ENCODE measurements around the gene TDRD3.
"Not testable (repeated sequence)": the region's sequence is repeated elsewhere in the genome, so short reads cannot be mapped to it uniquely, and the experiment has no call there.

TDRD3 gene

GRCh38 chr13:60398907-60399589, 2.0 kb downstream of the TDRD3 start:
- no peak for DNase-seq

- DNase-seq, result no peak
Observed at GRCh38 chr13:60402022-60402421, 5.0 kb downstream of the TDRD3 start.

GRCh38 chr13:60407095-60407494, 10.1 kb downstream of the TDRD3 start:
- DNase-seq, result no peak

GRCh38 chr13:60407852-60408251, 10.8 kb downstream of the TDRD3 start:
- not testable (repeated sequence) for DNase-seq

- DNase-seq, result not testable (repeated sequence)
Observed at GRCh38 chr13:60409574-60410292, 12.7 kb downstream of the TDRD3 start.

GRCh38 chr13:60410299-60410698, 13.3 kb downstream of the TDRD3 start:
- no peak for DNase-seq

GRCh38 chr13:60411464-60411863, 14.4 kb downstream of the TDRD3 start:
- DNase-seq, result no peak

GRCh38 chr13:60411983-60412382, 15.0 kb downstream of the TDRD3 start:
- no peak for DNase-seq

GRCh38 chr13:60412909-60413616, 16.0 kb downstream of the TDRD3 start:
- no peak for DNase-seq

- no peak for DNase-seq
Observed at GRCh38 chr13:60414177-60414576, 17.2 kb downstream of the TDRD3 start.

GRCh38 chr13:60417734-60418133, 20.7 kb downstream of the TDRD3 start:
- no peak for DNase-seq

GRCh38 chr13:60418954-60419353, 21.9 kb downstream of the TDRD3 start:
- no peak for DNase-seq

- DNase-seq, result no peak
Observed at GRCh38 chr13:60425332-60425731, 28.3 kb downstream of the TDRD3 start.

GRCh38 chr13:60426075-60426474, 29.1 kb downstream of the TDRD3 start:
- no peak for DNase-seq

- DNase-seq, result no peak
Observed at GRCh38 chr13:60427285-60427684, 30.3 kb downstream of the TDRD3 start.

GRCh38 chr13:60431108-60431700, 34.2 kb downstream of the TDRD3 start:
- peak; percentile 7 for DNase-seq

GRCh38 chr13:60433505-60433904, 36.5 kb downstream of the TDRD3 start:
- no peak for DNase-seq

GRCh38 chr13:60435762-60436374, 38.8 kb downstream of the TDRD3 start:
- DNase-seq, result no peak

GRCh38 chr13:60439201-60439600, 42.2 kb downstream of the TDRD3 start:
- DNase-seq, result no peak

- DNase-seq, result no peak
Observed at GRCh38 chr13:60441761-60442160, 44.7 kb downstream of the TDRD3 start.

- DNase-seq, result no peak
Observed at GRCh38 chr13:60448907-60449510, 52.0 kb downstream of the TDRD3 start.

GRCh38 chr13:60453490-60453889, 56.5 kb downstream of the TDRD3 start:
- no peak for DNase-seq

- no peak for DNase-seq
Observed at GRCh38 chr13:60454425-60454824, 57.4 kb downstream of the TDRD3 start.
